ENCODE measurements around the gene IQSEC1.

GRCh38 chr3:12994357-12994606 is 78.9 kb downstream of the IQSEC1 start:
- TF ChIP-seq POLR2AphosphoS5 (IDR thresholded peaks at IDR 0.05) (no peak), POLR2A (IDR thresholded peaks at IDR 0.05) (no peak), CTCF (IDR thresholded peaks at IDR 0.05) (no peak), EP300 (IDR thresholded peaks at IDR 0.05; ENCODE audit: low read depth) (no peak)

All from transverse colon (tissue), 4 donors.